ENCODE measurements around the gene PALD1.
"Not testable (repeated sequence)": the region's sequence is repeated elsewhere in the genome, so short reads cannot be mapped to it uniquely, and the experiment has no call there.

PALD1 gene

GRCh38 chr10:70607936-70608335 is 129.4 kb downstream of the PALD1 start:
- no peak for TF ChIP-seq CTCF (IDR thresholded peaks at IDR 0.05; ENCODE audit: insufficient read depth, low read depth, low read length, missing control alignments)
- DNase-seq (ENCODE audit: low read depth) = no peak
- no peak overlapping the region for H3K4me3 ChIP-seq (ENCODE audit: low read depth, low read length)

GRCh38 chr10:70613941-70614340 is 135.4 kb downstream of the PALD1 start:
- DNase-seq (ENCODE audit: low read depth) = no peak
- TF ChIP-seq CTCF (IDR thresholded peaks at IDR 0.05; ENCODE audit: insufficient read depth, low read depth, low read length, missing control alignments) = no peak

GRCh38 chr10:70614364-70614763 is 135.8 kb downstream of the PALD1 start:
- H3K4me3 ChIP-seq (ENCODE audit: low read depth, low read length); DNase-seq (ENCODE audit: low read depth): not testable (repeated sequence)

More at GRCh38 chr10:70613941-70614340, 135.4 kb downstream of the PALD1 start:
- no peak overlapping the region for H3K4me3 ChIP-seq (ENCODE audit: low read depth, low read length)

GRCh38 chr10:70615211-70615610 is 136.6 kb downstream of the PALD1 start:
- no peak for DNase-seq (ENCODE audit: low read depth)
- no peak overlapping the region for H3K4me3 ChIP-seq (ENCODE audit: low read depth, low read length)
- TF ChIP-seq CTCF (IDR thresholded peaks at IDR 0.05; ENCODE audit: insufficient read depth, low read depth, low read length, missing control alignments) = no peak

GRCh38 chr10:70615784-70616522 is 137.4 kb downstream of the PALD1 start:
- no peak for TF ChIP-seq CTCF (IDR thresholded peaks at IDR 0.05; ENCODE audit: insufficient read depth, low read depth, low read length, missing control alignments)
- H3K4me3 ChIP-seq (ENCODE audit: low read depth, low read length) = no peak overlapping the region
- no peak for DNase-seq (ENCODE audit: low read depth)

- no peak for TF ChIP-seq CTCF (IDR thresholded peaks at IDR 0.05; ENCODE audit: insufficient read depth, low read depth, low read length, missing control alignments)
- no peak overlapping the region for H3K4me3 ChIP-seq (ENCODE audit: low read depth, low read length)
- no peak for DNase-seq (ENCODE audit: low read depth)
These were observed 138.2 kb downstream of the PALD1 start for GRCh38 chr10:70616761-70617160.

All from GM12865 (cell line).